Loucy (cell line): ENCODE data around the gene PLIN4.

Experiments used
- H2AFZ ChIP-seq: fragments of 200-600 bp; sonication (generic); 2 replicates; pipeline ENCODE4 v1.6.0; 2016; ENCODE audit warnings: antibody characterized with exemption, mild to moderate bottlenecking, low read length, moderate library complexity
- H3F3A ChIP-seq: fragments of 200-600 bp; 2 replicates; pipeline ENCODE4 v1.6.0; 2016; ENCODE audit warnings: antibody characterized with exemption, low read depth, mild to moderate bottlenecking
- H3K27me3 ChIP-seq: fragments of 200-600 bp; sonication (generic); 2 replicates; pipeline ENCODE4 v1.6.1; 2014; ENCODE audit warnings: low read length, mild to moderate bottlenecking; ENCODE audit not compliant: insufficient read depth, poor library complexity, severe bottlenecking
- H3K36me3 ChIP-seq: fragments of 200-600 bp; sonication (generic); 2 replicates; pipeline ENCODE4 v1.6.1; 2016; ENCODE audit warnings: low read length; ENCODE audit not compliant: insufficient read depth
- H3K4me1 ChIP-seq: fragments of 200-600 bp; sonication (generic); 2 replicates; pipeline ENCODE4 v1.5.1; 2014; ENCODE audit warnings: low read length, mild to moderate bottlenecking; ENCODE audit not compliant: insufficient read depth, poor library complexity, severe bottlenecking
- H3K4me2 ChIP-seq: fragments of 200-600 bp; sonication (generic); 2 replicates; pipeline ENCODE4 v1.6.0; 2014; ENCODE audit warnings: antibody characterized with exemption, low read length, low read depth, mild to moderate bottlenecking; ENCODE audit not compliant: poor library complexity, severe bottlenecking
- H3K4me3 ChIP-seq: fragments of 200-600 bp; sonication (generic); 2 replicates; pipeline ENCODE4 v1.5.1; 2014; ENCODE audit warnings: low read length, mild to moderate bottlenecking, mixed read lengths; ENCODE audit not compliant: poor library complexity, severe bottlenecking
- H3K79me2 ChIP-seq: fragments of 200-600 bp; sonication (generic); 2 replicates; pipeline ENCODE4 v1.6.1; 2014; ENCODE audit warnings: low read length; ENCODE audit not compliant: insufficient read depth
- H3K9ac ChIP-seq: fragments of 200-600 bp; sonication (generic); 2 replicates; pipeline ENCODE4 v1.6.0; 2014; ENCODE audit warnings: mild to moderate bottlenecking, low read depth, low read length, moderate library complexity; ENCODE audit not compliant: poor library complexity, severe bottlenecking
- H3K9me2 ChIP-seq: fragments of 200-600 bp; sonication (generic); replicated peaks from 2 replicates; pipeline ENCODE4 v1.6.1; 2016; ENCODE audit warnings: low read depth, low read length, mixed read lengths
- H3K9me3 ChIP-seq: fragments of 200-600 bp; sonication (generic); 2 replicates; pipeline ENCODE4 v1.6.1; 2014; ENCODE audit warnings: mild to moderate bottlenecking, antibody characterized with exemption, low read length, low read depth; ENCODE audit not compliant: insufficient read depth
- H4K20me1 ChIP-seq: fragments of 200-600 bp; sonication (generic); 2 replicates; pipeline ENCODE4 v1.6.0; 2014; ENCODE audit warnings: antibody characterized with exemption, low read length, mild to moderate bottlenecking; ENCODE audit not compliant: insufficient read depth, poor library complexity, severe bottlenecking
- CTCF ChIP-seq: fragments of 200-600 bp; sonication (generic); conservative IDR thresholded peaks from 2 replicates; pipeline ENCODE4 v1.5.1; 2014; ENCODE audit warnings: mild to moderate bottlenecking, antibody characterized with exemption, low read length
- EZH2phosphoT487 ChIP-seq: fragments of 200-600 bp; IDR thresholded peaks from 2 replicates; pipeline ENCODE4 v1.6.1; 2018; ENCODE audit warnings: antibody characterized with exemption, mild to moderate bottlenecking, moderate library complexity, borderline replicate concordance

PLIN4 gene

GRCh38 chr19:4513248-4513647 lies 5.0 kb downstream of the PLIN4 start:
- no peaks in the 10 kb centered on the region for H4K20me1 ChIP-seq
- no peaks in the 10 kb centered on the region for H3K9me3 ChIP-seq
- H3K36me3 ChIP-seq: no peaks in the 10 kb centered on the region
- H3K79me2 ChIP-seq: no peaks in the 10 kb centered on the region
- no peak overlapping the region for H3K9ac ChIP-seq
- H3K4me3 ChIP-seq: no peak overlapping the region
- no peaks in the 10 kb centered on the region for H3F3A ChIP-seq
- H3K27me3 ChIP-seq: no peaks in the 10 kb centered on the region
- no peak overlapping the region for H3K4me2 ChIP-seq
- H2AFZ ChIP-seq: no peak overlapping the region
- TF ChIP-seq EZH2phosphoT487 (no peak), CTCF (no peak)
- H3K4me1 ChIP-seq: no peaks in the 10 kb centered on the region
- H3K9me2 ChIP-seq: no peaks in the 10 kb centered on the region

- no peaks in the 10 kb centered on the region for H3K27me3 ChIP-seq
- no peak overlapping the region for H3K4me2 ChIP-seq
- H3K9me2 ChIP-seq: no peaks in the 10 kb centered on the region
- H3K4me1 ChIP-seq: no peaks in the 10 kb centered on the region
- no peaks in the 10 kb centered on the region for H3K9me3 ChIP-seq
- TF ChIP-seq CTCF: no peak
- no peak for TF ChIP-seq EZH2phosphoT487
- H2AFZ ChIP-seq: no peak overlapping the region
- H3F3A ChIP-seq: no peaks in the 10 kb centered on the region
- no peak overlapping the region for H3K4me3 ChIP-seq
- H4K20me1 ChIP-seq: no peaks in the 10 kb centered on the region
- H3K79me2 ChIP-seq: no peaks in the 10 kb centered on the region
- H3K9ac ChIP-seq: no peak overlapping the region
- H3K36me3 ChIP-seq: no peaks in the 10 kb centered on the region
These were observed 6.2 kb downstream of the PLIN4 start for GRCh38 chr19:4512070-4512469.

GRCh38 chr19:4511300-4512054 lies 6.8 kb downstream of the PLIN4 start:
- Histone ChIP-seq H3K4me1 (peaks cover 2% of the 10 kb centered on the region), H3K36me3 (no peaks in the 10 kb centered on the region), H3K9ac (no peak overlapping the region), H3K9me3 (no peaks in the 10 kb centered on the region), H3F3A (no peaks in the 10 kb centered on the region), H2AFZ (no peak overlapping the region), H4K20me1 (no peaks in the 10 kb centered on the region), H3K4me2 (no peak overlapping the region), H3K27me3 (no peaks in the 10 kb centered on the region), H3K4me3 (no peak overlapping the region), H3K79me2 (no peaks in the 10 kb centered on the region), H3K9me2 (no peaks in the 10 kb centered on the region)
- no peak for TF ChIP-seq EZH2phosphoT487
- TF ChIP-seq CTCF: no peak
